ENCODE results near the gene LSM8. TPM values are rescaled to one million over a fixed set of nuclear protein-coding genes. Genes with fewer than 3 reads are reported as not detected.
"Not testable (repeated sequence)": the region's sequence is repeated elsewhere in the genome, so short reads cannot be mapped to it uniquely, and the experiment has no call there.

The LSM8 gene
- polyA plus RNA-seq (2013, experiment 1 of 2): 39.5 TPM
- 41.4 TPM for polyA plus RNA-seq (2013, experiment 2 of 2)

DNA sequence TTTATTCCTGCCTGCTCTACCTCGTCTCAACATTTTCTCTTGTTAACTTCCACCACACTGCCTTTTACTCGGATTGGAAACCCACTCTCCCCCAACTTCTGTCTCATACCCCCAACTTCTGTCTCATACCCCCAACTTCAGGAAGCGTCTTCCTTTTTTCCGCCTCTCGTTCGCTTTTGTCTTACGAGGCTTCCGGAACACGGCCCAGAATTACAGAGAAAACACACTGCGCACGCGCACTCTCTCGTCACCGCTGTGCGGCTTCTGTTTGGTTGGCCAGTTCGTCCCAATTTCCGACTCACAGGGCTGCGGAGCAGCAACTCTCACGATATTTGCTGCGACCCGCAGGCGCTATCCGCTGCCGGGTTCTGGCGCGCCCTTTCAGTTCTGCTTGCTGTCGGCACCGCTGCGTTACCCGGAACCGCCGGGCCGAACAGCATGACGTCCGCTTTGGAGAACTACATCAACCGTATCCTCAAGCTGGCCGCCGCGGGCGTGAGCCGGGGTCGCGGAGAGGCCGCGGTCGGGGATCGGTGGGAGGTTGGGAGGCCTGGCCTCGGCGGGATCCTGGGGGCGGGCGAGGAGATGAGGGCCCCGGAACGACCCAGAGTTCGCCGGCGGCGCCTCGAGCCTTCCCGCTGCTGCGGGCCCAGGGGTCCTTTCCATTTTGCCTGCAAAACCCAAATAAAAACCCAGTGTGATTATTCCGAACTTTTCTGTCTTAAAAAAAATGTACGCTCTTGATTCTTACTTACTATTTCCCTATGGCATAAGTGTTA lies at the start of gene LSM8:
Gene LSM8, plus strand, starts transcription at position 379 of the 779 bp plus-strand sequence. Its CDS starts 60 bp downstream, at position 439.
- WGBS, 2 experiments (ENCODE audit: insufficient coverage in 2 of 2): 0 to 1% methylated on average over 29 to 48 of the region's 62 CpGs
- peak within 1 kb of the TSS; percentile 82 for H3K4me3 ChIP-seq (ENCODE audit: extremely low read depth, insufficient read depth, low read length, poor library complexity, severe bottlenecking)
- no peaks in the 10 kb centered on the region for H3K9me3 ChIP-seq (ENCODE audit: control insufficient read depth, low read length)
- H3K36me3 ChIP-seq (ENCODE audit: control insufficient read depth, insufficient read depth, low read length): peaks cover 26% of the 10 kb centered on the region
- H3K4me1 ChIP-seq (ENCODE audit: control insufficient read depth, insufficient read depth, low read length, poor library complexity, severe bottlenecking): no peaks in the 10 kb centered on the region
- peak within 1 kb of the TSS; percentile 92 for H3K27ac ChIP-seq (ENCODE audit: low read depth, low read length, severe bottlenecking)

DNA sequence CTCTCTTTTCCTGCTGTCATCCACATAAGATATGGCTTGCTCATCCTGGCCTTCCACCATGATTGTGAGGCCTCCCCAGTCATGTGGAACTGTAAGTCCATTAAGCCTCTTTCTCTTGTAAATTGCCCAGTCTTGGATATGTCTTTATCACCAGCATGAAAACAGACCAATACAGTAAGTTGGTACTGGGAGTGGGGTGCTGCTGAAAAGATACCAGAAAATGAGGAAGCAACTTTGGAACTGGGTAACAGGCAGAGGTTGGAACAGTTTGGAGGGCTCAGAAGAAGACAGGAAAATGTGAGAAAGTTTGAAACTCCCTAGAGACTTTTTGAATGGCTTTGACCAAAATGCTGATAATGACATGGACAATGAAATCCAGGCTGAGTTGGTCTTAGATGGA lies 49.5 kb upstream of the LSM8 start:
- H3K36me3 ChIP-seq (ENCODE audit: control insufficient read depth, insufficient read depth, low read length); H3K4me3 ChIP-seq (ENCODE audit: extremely low read depth, insufficient read depth, low read length, poor library complexity, severe bottlenecking); H3K4me1 ChIP-seq (ENCODE audit: control insufficient read depth, insufficient read depth, low read length, poor library complexity, severe bottlenecking); H3K9me3 ChIP-seq (ENCODE audit: control insufficient read depth, low read length); H3K27ac ChIP-seq (ENCODE audit: low read depth, low read length, severe bottlenecking): not testable (repeated sequence)

DNA sequence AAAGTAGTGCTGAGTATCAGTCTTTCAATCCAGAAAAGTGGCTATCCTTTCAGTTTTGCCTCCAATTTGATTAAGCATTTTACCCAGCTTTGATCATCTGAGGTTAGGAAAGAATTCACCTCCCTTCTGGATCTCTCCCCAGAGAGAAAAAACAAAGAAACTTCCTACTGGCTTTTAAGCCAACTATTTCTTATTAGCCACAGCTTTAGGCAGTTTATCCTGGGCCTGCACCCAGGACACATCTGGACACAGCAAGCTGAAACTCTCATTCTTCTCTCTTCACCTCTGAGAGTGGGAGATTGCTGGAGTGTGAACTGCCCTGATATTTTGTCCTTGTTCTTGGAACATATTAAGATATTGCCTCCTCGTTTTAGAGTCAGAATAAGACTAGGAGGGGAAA lies 43.5 kb upstream of the LSM8 start:
- no CpG with 5 or more reads among the region's 1 CpG for WGBS, 2 experiments (ENCODE audit: insufficient coverage in 2 of 2)
- H3K36me3 ChIP-seq (ENCODE audit: control insufficient read depth, insufficient read depth, low read length): no peaks in the 10 kb centered on the region
- H3K4me3 ChIP-seq (ENCODE audit: extremely low read depth, insufficient read depth, low read length, poor library complexity, severe bottlenecking): no peak overlapping the region
- H3K27ac ChIP-seq (ENCODE audit: low read depth, low read length, severe bottlenecking): no peak overlapping the region
- H3K9me3 ChIP-seq (ENCODE audit: control insufficient read depth, low read length): no peaks in the 10 kb centered on the region
- H3K4me1 ChIP-seq (ENCODE audit: control insufficient read depth, insufficient read depth, low read length, poor library complexity, severe bottlenecking): no peaks in the 10 kb centered on the region

- H3K4me3 ChIP-seq (ENCODE audit: extremely low read depth, insufficient read depth, low read length, poor library complexity, severe bottlenecking): no peak overlapping the region
- no peaks in the 10 kb centered on the region for H3K4me1 ChIP-seq (ENCODE audit: control insufficient read depth, insufficient read depth, low read length, poor library complexity, severe bottlenecking)
- no peaks in the 10 kb centered on the region for H3K36me3 ChIP-seq (ENCODE audit: control insufficient read depth, insufficient read depth, low read length)
- H3K9me3 ChIP-seq (ENCODE audit: control insufficient read depth, low read length): no peaks in the 10 kb centered on the region
- no peak overlapping the region for H3K27ac ChIP-seq (ENCODE audit: low read depth, low read length, severe bottlenecking)
- 83 to 86% methylated on average over 1 of the region's 1 CpG for WGBS, 2 experiments (ENCODE audit: insufficient coverage in 2 of 2)
Observed at GRCh38 chr7:118142012-118142411, 42.0 kb upstream of the LSM8 start.

DNA sequence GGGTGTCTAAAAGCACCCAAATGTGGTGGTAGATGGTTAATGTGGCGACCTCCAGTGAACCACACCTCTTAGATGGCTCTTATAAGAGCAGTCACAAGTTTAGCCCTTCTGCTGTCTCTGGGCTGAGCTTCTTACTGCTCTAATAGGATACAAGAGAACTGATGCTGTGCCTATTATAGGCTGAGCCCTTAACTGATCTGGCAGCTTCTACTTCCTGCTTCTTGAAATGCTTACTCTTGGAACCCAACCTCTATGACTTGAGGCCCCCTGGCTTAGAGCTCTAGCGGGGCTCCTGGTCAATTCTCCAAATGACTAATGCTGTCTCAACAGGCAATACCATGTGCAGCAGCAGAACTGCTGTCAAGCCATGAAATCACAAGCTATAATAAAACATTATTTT lies 35.0 kb upstream of the LSM8 start:
- 88 to 100% methylated on average over 1 to 2 of the region's 2 CpGs for WGBS, 2 experiments (ENCODE audit: insufficient coverage in 2 of 2)
- Histone ChIP-seq H3K36me3 (ENCODE audit: control insufficient read depth, insufficient read depth, low read length) (no peaks in the 10 kb centered on the region), H3K27ac (ENCODE audit: low read depth, low read length, severe bottlenecking) (no peak overlapping the region), H3K9me3 (ENCODE audit: control insufficient read depth, low read length) (no peaks in the 10 kb centered on the region), H3K4me3 (ENCODE audit: extremely low read depth, insufficient read depth, low read length, poor library complexity, severe bottlenecking) (no peak overlapping the region), H3K4me1 (ENCODE audit: control insufficient read depth, insufficient read depth, low read length, poor library complexity, severe bottlenecking) (peaks cover 3% of the 10 kb centered on the region)

DNA sequence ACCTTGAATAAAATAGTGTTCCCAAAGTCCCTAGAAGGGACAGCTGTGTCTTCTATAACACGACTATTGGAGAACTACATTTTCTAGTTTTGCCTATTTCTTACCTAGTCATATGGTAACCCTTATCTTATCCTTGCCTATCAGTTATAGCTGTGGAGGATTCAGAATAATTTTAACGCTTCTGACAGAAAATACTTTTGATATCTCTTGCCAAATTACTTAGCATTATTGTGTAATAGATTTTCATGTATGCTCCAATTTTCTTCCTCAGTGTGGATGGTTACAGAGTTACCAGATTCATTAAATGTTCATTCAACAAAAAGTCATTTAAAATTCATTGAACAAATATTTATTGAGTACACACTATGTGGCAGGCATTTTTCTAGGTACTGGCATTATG lies 34.6 kb upstream of the LSM8 start:
- H3K4me3 ChIP-seq (ENCODE audit: extremely low read depth, insufficient read depth, low read length, poor library complexity, severe bottlenecking): no peak overlapping the region
- no peak overlapping the region for H3K27ac ChIP-seq (ENCODE audit: low read depth, low read length, severe bottlenecking)
- no peaks in the 10 kb centered on the region for H3K36me3 ChIP-seq (ENCODE audit: control insufficient read depth, insufficient read depth, low read length)
- H3K4me1 ChIP-seq (ENCODE audit: control insufficient read depth, insufficient read depth, low read length, poor library complexity, severe bottlenecking): peaks cover 3% of the 10 kb centered on the region
- WGBS, 2 experiments (ENCODE audit: insufficient coverage in 2 of 2): no CpG with 5 or more reads among the region's 2 CpGs
- no peaks in the 10 kb centered on the region for H3K9me3 ChIP-seq (ENCODE audit: control insufficient read depth, low read length)

GRCh38 chr7:118151671-118152070 lies 32.3 kb upstream of the LSM8 start:
- Histone ChIP-seq H3K36me3 (ENCODE audit: control insufficient read depth, insufficient read depth, low read length) (no peaks in the 10 kb centered on the region), H3K27ac (ENCODE audit: low read depth, low read length, severe bottlenecking) (no peak overlapping the region), H3K4me1 (ENCODE audit: control insufficient read depth, insufficient read depth, low read length, poor library complexity, severe bottlenecking) (peaks cover 3% of the 10 kb centered on the region), H3K4me3 (ENCODE audit: extremely low read depth, insufficient read depth, low read length, poor library complexity, severe bottlenecking) (no peak overlapping the region), H3K9me3 (ENCODE audit: control insufficient read depth, low read length) (peaks cover 3% of the 10 kb centered on the region)
- WGBS, 2 experiments (ENCODE audit: insufficient coverage in 2 of 2): 71 to 100% methylated on average over 1 of the region's 2 CpGs

GRCh38 chr7:118152149-118152548 lies 31.8 kb upstream of the LSM8 start:
- WGBS, 2 experiments (ENCODE audit: insufficient coverage in 2 of 2): no CpG with 5 or more reads among the region's 1 CpG
- Histone ChIP-seq H3K36me3 (ENCODE audit: control insufficient read depth, insufficient read depth, low read length) (no peaks in the 10 kb centered on the region), H3K27ac (ENCODE audit: low read depth, low read length, severe bottlenecking) (no peak overlapping the region), H3K9me3 (ENCODE audit: control insufficient read depth, low read length) (peaks cover 7% of the 10 kb centered on the region), H3K4me3 (ENCODE audit: extremely low read depth, insufficient read depth, low read length, poor library complexity, severe bottlenecking) (no peak overlapping the region), H3K4me1 (ENCODE audit: control insufficient read depth, insufficient read depth, low read length, poor library complexity, severe bottlenecking) (peaks cover 3% of the 10 kb centered on the region)

DNA sequence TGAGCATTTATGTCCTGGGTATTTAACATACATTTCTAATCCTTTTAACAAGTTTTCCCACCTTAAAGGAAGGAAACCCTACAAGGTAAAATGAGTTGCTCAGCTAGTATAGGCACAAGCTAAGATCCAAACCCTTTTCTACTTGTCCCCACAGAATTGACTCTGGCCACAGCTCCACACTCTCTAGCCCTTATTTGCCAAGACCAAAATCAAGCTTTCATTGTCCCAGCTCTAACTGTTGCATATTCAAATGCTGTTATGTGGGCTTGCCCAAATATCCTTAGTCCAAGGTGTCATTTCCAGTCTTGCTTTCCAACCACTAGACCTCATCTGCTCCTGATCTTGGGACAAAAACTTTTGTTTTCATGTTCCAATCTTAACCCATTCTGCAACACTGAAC lies 31.3 kb upstream of the LSM8 start:
- Histone ChIP-seq H3K27ac (ENCODE audit: low read depth, low read length, severe bottlenecking) (no peak overlapping the region), H3K4me3 (ENCODE audit: extremely low read depth, insufficient read depth, low read length, poor library complexity, severe bottlenecking) (no peak overlapping the region), H3K36me3 (ENCODE audit: control insufficient read depth, insufficient read depth, low read length) (no peaks in the 10 kb centered on the region), H3K4me1 (ENCODE audit: control insufficient read depth, insufficient read depth, low read length, poor library complexity, severe bottlenecking) (peaks cover 3% of the 10 kb centered on the region), H3K9me3 (ENCODE audit: control insufficient read depth, low read length) (peaks cover 7% of the 10 kb centered on the region)

- 0% methylated on average over 1 of the region's 4 CpGs; no CpG with 5 or more reads in 1 of the 2 experiments for WGBS, 2 experiments (ENCODE audit: insufficient coverage in 2 of 2)
- H3K9me3 ChIP-seq (ENCODE audit: control insufficient read depth, low read length): peaks cover 16% of the 10 kb centered on the region
- H3K4me1 ChIP-seq (ENCODE audit: control insufficient read depth, insufficient read depth, low read length, poor library complexity, severe bottlenecking): peaks cover 3% of the 10 kb centered on the region
- H3K36me3 ChIP-seq (ENCODE audit: control insufficient read depth, insufficient read depth, low read length): no peaks in the 10 kb centered on the region
- no peak overlapping the region for H3K4me3 ChIP-seq (ENCODE audit: extremely low read depth, insufficient read depth, low read length, poor library complexity, severe bottlenecking)
- H3K27ac ChIP-seq (ENCODE audit: low read depth, low read length, severe bottlenecking): no peak overlapping the region
Observed at GRCh38 chr7:118153551-118154177, 30.3 kb upstream of the LSM8 start.

DNA sequence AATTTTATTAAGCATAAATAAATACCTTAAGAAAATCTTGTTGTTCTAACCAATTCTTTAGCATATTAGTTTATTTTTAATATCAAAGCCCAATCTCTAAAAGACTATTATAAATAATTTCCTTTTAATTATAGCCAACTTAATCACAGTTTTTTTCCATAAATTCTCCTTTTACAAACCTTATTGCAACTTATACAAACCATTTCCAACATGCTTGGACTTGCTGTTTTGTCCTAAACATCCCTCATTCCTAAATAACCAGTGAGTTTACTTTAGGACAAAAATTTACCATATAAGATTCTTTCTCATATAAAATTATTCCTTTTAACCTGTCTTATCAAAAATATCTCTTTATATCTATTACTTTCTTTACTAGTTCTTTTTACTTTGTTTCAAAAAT lies 25.2 kb upstream of the LSM8 start:
- H3K4me3 ChIP-seq (ENCODE audit: extremely low read depth, insufficient read depth, low read length, poor library complexity, severe bottlenecking): no peak overlapping the region

More for the DNA sequence above, 25.2 kb upstream of the LSM8 start:
- Histone ChIP-seq H3K27ac (ENCODE audit: low read depth, low read length, severe bottlenecking) (no peak overlapping the region), H3K36me3 (ENCODE audit: control insufficient read depth, insufficient read depth, low read length) (no peaks in the 10 kb centered on the region), H3K4me1 (ENCODE audit: control insufficient read depth, insufficient read depth, low read length, poor library complexity, severe bottlenecking) (no peaks in the 10 kb centered on the region), H3K9me3 (ENCODE audit: control insufficient read depth, low read length) (peaks cover 25% of the 10 kb centered on the region)

Measured in mesodermal cell (in vitro differentiated cells).